ENCODE data around the gene SLC25A1. TPM values are rescaled to one million over a fixed set of nuclear protein-coding genes. Genes with fewer than 3 reads are reported as not detected.

The SLC25A1 gene
- total RNA-seq, 1 experiment from 2014 or later: 201 TPM

DNA sequence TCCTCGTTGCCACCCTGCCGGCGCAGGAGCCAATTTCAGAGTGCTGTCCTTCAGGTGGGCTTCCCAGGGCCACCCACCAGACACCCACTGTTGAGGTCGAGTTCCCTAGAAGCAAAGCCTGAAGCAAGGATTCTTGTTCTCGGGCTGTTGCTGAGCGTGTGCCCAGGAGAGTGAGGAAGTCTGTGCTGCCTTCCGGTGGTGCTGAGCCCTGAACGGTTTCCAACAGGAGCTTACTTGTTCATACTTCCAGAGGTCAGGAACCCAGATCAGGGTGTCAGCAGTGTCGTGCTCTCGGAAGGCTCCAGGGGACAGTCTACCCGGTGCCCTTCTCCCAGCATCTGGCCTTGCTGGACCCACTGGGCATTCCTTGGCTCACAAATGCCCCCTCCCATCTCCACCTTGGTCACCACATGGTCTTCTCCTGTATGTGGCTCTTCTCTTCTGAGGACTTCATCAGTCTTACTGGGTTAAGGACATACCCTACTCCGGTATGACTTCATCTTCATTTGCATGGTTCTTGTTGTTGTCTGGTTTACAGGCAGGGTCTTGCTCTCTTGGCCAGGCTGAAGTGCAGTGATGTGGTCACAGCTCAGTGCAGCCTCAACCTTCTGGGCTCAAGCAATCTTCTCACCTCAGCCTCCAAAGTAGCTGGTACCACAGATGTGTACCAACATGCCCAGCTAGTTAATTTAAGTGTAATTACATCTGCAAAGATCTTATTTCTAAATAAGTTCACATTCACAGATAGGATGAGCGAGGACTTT is 11.2 kb downstream of the SLC25A1 start:
- Mint-ChIP-seq H3K4me1 (peaks cover 21% of the 10 kb centered on the region), H3K4me3 (no peak overlapping the region), H3K9me3 (no peaks in the 10 kb centered on the region), H3K36me3 (no peaks in the 10 kb centered on the region), H3K27me3 (ENCODE audit: low read depth) (peaks cover 71% of the 10 kb centered on the region), H3K27ac (no peak overlapping the region)
- POLR2A ChIA-PET: no interaction called here
- ATAC-seq (no peak), DNase-seq (ENCODE audit: low spot score) (no peak)
- CTCF ChIA-PET: interaction anchor here (1.1 to 1.7 kb wide), 4 partner anchors 12 to 23 kb away, joined by 4 to 9 read pairs (median 4); partner anchors contain the start of genes ESS2 and SLC25A1
- TF ChIP-seq, protein P1, sequence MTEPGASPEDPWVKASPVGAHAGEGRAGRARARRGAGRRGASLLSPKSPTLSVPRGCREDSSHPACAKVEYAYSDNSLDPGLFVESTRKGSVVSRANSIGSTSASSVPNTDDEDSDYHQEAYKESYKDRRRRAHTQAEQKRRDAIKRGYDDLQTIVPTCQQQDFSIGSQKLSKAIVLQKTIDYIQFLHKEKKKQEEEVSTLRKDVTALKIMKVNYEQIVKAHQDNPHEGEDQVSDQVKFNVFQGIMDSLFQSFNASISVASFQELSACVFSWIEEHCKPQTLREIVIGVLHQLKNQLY (CRISPR knock-in tag; IDR thresholded peaks at IDR 0.05): no peak
- TF ChIP-seq ZNF121 (CRISPR knock-in tag; IDR thresholded peaks at IDR 0.05): 0 out of 2 replicates have a peak, but pooled peaks have one; percentile 17

DNA sequence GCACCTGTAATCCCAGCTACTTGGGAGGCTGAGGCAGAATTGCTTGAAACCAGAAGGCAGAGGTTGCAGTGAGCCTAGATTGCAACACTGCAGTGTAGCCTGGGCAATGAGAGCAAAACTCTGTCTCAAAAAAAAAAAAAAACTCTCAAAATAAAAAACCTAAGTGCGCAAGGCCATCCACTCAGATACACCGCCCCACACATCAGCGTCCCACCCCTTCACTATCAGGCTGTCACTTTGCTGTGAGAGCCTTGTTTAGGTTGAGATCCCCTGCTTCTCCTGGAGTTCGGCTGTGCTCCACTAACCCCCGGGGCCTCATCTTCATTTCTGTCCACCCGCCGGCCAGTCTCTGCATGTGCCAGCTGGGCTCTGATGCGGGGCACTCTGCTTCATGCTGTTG is 12.1 kb downstream of the SLC25A1 start:
- ChIA-PET CTCF (interaction anchor here (1.7 kb wide), 1 partner anchor 13 kb away, joined by 4 read pairs; the partner anchor contains the start of gene SLC25A1), POLR2A (no interaction called here)
- no peak for DNase-seq (ENCODE audit: low spot score)
- Mint-ChIP-seq H3K27me3 (ENCODE audit: low read depth) (peaks cover 72% of the 10 kb centered on the region), H3K9me3 (no peaks in the 10 kb centered on the region), H3K27ac (no peak overlapping the region), H3K36me3 (no peaks in the 10 kb centered on the region), H3K4me3 (no peak overlapping the region), H3K4me1 (peaks cover 18% of the 10 kb centered on the region)
- no peak for ATAC-seq
- TF ChIP-seq ZNF121 (CRISPR knock-in tag; IDR thresholded peaks at IDR 0.05) (no peak), RELA (CRISPR knock-in tag; IDR thresholded peaks at IDR 0.05; ENCODE audit: borderline replicate concordance) (no peak), KAT7 (CRISPR knock-in tag; IDR thresholded peaks at IDR 0.05; ENCODE audit: borderline replicate concordance) (no peak), ZNF416 (CRISPR knock-in tag; IDR thresholded peaks at IDR 0.05) (no peak)
- TF ChIP-seq, protein P2, sequence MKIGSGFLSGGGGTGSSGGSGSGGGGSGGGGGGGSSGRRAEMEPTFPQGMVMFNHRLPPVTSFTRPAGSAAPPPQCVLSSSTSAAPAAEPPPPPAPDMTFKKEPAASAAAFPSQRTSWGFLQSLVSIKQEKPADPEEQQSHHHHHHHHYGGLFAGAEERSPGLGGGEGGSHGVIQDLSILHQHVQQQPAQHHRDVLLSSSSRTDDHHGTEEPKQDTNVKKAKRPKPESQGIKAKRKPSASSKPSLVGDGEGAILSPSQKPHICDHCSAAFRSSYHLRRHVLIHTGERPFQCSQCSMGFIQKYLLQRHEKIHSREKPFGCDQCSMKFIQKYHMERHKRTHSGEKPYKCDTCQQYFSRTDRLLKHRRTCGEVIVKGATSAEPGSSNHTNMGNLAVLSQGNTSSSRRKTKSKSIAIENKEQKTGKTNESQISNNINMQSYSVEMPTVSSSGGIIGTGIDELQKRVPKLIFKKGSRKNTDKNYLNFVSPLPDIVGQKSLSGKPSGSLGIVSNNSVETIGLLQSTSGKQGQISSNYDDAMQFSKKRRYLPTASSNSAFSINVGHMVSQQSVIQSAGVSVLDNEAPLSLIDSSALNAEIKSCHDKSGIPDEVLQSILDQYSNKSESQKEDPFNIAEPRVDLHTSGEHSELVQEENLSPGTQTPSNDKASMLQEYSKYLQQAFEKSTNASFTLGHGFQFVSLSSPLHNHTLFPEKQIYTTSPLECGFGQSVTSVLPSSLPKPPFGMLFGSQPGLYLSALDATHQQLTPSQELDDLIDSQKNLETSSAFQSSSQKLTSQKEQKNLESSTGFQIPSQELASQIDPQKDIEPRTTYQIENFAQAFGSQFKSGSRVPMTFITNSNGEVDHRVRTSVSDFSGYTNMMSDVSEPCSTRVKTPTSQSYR (CRISPR knock-in tag; IDR thresholded peaks at IDR 0.05): no peak
- TF ChIP-seq, protein P3, sequence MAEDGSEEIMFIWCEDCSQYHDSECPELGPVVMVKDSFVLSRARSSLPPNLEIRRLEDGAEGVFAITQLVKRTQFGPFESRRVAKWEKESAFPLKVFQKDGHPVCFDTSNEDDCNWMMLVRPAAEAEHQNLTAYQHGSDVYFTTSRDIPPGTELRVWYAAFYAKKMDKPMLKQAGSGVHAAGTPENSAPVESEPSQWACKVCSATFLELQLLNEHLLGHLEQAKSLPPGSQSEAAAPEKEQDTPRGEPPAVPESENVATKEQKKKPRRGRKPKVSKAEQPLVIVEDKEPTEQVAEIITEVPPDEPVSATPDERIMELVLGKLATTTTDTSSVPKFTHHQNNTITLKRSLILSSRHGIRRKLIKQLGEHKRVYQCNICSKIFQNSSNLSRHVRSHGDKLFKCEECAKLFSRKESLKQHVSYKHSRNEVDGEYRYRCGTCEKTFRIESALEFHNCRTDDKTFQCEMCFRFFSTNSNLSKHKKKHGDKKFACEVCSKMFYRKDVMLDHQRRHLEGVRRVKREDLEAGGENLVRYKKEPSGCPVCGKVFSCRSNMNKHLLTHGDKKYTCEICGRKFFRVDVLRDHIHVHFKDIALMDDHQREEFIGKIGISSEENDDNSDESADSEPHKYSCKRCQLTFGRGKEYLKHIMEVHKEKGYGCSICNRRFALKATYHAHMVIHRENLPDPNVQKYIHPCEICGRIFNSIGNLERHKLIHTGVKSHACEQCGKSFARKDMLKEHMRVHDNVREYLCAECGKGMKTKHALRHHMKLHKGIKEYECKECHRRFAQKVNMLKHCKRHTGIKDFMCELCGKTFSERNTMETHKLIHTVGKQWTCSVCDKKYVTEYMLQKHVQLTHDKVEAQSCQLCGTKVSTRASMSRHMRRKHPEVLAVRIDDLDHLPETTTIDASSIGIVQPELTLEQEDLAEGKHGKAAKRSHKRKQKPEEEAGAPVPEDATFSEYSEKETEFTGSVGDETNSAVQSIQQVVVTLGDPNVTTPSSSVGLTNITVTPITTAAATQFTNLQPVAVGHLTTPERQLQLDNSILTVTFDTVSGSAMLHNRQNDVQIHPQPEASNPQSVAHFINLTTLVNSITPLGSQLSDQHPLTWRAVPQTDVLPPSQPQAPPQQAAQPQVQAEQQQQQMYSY (CRISPR knock-in tag; IDR thresholded peaks at IDR 0.05): no peak
- TF ChIP-seq, protein P4, sequence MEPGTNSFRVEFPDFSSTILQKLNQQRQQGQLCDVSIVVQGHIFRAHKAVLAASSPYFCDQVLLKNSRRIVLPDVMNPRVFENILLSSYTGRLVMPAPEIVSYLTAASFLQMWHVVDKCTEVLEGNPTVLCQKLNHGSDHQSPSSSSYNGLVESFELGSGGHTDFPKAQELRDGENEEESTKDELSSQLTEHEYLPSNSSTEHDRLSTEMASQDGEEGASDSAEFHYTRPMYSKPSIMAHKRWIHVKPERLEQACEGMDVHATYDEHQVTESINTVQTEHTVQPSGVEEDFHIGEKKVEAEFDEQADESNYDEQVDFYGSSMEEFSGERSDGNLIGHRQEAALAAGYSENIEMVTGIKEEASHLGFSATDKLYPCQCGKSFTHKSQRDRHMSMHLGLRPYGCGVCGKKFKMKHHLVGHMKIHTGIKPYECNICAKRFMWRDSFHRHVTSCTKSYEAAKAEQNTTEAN (CRISPR knock-in tag; IDR thresholded peaks at IDR 0.05): no peak
- TF ChIP-seq, protein P5, sequence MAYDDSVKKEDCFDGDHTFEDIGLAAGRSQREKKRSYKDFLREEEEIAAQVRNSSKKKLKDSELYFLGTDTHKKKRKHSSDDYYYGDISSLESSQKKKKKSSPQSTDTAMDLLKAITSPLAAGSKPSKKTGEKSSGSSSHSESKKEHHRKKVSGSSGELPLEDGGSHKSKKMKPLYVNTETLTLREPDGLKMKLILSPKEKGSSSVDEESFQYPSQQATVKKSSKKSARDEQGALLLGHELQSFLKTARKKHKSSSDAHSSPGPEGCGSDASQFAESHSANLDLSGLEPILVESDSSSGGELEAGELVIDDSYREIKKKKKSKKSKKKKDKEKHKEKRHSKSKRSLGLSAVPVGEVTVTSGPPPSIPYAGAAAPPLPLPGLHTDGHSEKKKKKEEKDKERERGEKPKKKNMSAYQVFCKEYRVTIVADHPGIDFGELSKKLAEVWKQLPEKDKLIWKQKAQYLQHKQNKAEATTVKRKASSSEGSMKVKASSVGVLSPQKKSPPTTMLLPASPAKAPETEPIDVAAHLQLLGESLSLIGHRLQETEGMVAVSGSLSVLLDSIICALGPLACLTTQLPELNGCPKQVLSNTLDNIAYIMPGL (CRISPR knock-in tag; IDR thresholded peaks at IDR 0.05): no peak
- TF ChIP-seq, protein P6, sequence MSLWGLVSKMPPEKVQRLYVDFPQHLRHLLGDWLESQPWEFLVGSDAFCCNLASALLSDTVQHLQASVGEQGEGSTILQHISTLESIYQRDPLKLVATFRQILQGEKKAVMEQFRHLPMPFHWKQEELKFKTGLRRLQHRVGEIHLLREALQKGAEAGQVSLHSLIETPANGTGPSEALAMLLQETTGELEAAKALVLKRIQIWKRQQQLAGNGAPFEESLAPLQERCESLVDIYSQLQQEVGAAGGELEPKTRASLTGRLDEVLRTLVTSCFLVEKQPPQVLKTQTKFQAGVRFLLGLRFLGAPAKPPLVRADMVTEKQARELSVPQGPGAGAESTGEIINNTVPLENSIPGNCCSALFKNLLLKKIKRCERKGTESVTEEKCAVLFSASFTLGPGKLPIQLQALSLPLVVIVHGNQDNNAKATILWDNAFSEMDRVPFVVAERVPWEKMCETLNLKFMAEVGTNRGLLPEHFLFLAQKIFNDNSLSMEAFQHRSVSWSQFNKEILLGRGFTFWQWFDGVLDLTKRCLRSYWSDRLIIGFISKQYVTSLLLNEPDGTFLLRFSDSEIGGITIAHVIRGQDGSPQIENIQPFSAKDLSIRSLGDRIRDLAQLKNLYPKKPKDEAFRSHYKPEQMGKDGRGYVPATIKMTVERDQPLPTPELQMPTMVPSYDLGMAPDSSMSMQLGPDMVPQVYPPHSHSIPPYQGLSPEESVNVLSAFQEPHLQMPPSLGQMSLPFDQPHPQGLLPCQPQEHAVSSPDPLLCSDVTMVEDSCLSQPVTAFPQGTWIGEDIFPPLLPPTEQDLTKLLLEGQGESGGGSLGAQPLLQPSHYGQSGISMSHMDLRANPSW (CRISPR knock-in tag; conservative IDR thresholded peaks at IDR 0.05; ENCODE audit: low read depth): no peak
- TF ChIP-seq, protein P7, sequence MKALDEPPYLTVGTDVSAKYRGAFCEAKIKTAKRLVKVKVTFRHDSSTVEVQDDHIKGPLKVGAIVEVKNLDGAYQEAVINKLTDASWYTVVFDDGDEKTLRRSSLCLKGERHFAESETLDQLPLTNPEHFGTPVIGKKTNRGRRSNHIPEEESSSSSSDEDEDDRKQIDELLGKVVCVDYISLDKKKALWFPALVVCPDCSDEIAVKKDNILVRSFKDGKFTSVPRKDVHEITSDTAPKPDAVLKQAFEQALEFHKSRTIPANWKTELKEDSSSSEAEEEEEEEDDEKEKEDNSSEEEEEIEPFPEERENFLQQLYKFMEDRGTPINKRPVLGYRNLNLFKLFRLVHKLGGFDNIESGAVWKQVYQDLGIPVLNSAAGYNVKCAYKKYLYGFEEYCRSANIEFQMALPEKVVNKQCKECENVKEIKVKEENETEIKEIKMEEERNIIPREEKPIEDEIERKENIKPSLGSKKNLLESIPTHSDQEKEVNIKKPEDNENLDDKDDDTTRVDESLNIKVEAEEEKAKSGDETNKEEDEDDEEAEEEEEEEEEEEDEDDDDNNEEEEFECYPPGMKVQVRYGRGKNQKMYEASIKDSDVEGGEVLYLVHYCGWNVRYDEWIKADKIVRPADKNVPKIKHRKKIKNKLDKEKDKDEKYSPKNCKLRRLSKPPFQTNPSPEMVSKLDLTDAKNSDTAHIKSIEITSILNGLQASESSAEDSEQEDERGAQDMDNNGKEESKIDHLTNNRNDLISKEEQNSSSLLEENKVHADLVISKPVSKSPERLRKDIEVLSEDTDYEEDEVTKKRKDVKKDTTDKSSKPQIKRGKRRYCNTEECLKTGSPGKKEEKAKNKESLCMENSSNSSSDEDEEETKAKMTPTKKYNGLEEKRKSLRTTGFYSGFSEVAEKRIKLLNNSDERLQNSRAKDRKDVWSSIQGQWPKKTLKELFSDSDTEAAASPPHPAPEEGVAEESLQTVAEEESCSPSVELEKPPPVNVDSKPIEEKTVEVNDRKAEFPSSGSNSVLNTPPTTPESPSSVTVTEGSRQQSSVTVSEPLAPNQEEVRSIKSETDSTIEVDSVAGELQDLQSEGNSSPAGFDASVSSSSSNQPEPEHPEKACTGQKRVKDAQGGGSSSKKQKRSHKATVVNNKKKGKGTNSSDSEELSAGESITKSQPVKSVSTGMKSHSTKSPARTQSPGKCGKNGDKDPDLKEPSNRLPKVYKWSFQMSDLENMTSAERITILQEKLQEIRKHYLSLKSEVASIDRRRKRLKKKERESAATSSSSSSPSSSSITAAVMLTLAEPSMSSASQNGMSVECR (CRISPR knock-in tag; IDR thresholded peaks at IDR 0.05; ENCODE audit: borderline replicate concordance): no peak
- TF ChIP-seq, protein P8, sequence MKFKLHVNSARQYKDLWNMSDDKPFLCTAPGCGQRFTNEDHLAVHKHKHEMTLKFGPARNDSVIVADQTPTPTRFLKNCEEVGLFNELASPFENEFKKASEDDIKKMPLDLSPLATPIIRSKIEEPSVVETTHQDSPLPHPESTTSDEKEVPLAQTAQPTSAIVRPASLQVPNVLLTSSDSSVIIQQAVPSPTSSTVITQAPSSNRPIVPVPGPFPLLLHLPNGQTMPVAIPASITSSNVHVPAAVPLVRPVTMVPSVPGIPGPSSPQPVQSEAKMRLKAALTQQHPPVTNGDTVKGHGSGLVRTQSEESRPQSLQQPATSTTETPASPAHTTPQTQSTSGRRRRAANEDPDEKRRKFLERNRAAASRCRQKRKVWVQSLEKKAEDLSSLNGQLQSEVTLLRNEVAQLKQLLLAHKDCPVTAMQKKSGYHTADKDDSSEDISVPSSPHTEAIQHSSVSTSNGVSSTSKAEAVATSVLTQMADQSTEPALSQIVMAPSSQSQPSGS (CRISPR knock-in tag; IDR thresholded peaks at IDR 0.05; ENCODE audit: borderline replicate concordance, low read depth): no peak
